ENCODE measurements around the gene OBSCN.

OBSCN gene

GRCh38 chr1:228293816-228294500 is 86.1 kb downstream of the OBSCN start:
- no peak for DNase-seq

DNA sequence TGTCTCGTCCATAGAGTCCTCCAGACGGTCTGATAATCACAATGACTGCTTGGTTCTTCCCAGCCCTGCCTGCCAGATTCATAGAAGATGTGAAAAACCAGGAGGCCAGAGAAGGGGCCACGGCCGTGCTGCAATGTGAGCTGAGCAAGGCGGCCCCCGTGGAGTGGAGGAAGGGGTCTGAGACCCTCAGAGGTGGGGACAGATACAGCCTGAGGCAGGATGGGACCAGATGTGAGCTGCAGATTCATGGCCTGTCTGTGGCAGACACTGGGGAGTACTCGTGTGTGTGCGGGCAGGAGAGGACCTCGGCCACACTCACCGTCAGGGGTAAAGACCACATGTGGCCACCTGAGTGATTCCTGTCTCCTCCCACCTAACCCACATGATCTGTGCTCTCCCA is 86.9 kb downstream of the OBSCN start:
- DNase-seq = no peak

DNA sequence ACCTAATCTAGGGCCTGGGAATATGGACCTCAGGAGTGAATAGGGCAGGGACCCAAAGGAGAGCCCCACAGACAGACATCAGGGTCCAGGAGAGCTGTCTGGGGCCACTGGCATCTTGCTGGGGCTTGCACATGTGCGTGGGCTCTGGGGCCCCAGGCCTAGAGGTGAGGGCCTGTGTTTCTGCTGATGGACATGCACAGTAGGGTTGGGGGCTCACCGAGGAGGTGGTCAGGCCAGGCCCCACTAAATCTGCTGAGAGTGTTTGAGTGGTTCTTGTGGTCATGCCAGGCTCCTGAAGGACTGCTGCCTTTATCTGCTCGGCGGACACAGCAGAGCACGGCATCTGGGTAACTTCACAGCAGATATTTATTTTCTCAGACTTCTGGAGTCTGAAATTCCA is 87.4 kb downstream of the OBSCN start:
- DNase-seq = no peak

DNA sequence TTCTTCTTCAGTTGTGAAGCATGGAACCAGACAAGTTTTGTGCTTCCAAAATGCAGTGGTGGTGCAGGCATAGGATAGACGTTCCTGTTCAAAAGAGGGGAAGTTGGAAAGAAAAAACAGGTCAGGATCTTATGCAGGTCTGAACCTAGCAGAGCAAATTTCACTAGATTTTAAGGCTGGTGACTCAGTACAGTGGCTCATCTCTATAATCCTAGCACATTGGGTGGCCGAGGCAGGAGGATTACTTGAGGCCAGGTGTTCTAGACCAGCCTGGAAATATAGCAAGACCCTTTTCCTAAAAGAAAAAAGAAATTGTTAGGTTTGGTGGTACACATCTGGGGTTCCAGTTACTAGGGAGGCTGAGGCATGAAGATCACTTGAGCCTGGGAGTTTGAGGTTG is 88.1 kb downstream of the OBSCN start:
- DNase-seq = no peak

GRCh38 chr1:228297242-228297641 is 89.4 kb downstream of the OBSCN start:
- no peak for DNase-seq

DNA sequence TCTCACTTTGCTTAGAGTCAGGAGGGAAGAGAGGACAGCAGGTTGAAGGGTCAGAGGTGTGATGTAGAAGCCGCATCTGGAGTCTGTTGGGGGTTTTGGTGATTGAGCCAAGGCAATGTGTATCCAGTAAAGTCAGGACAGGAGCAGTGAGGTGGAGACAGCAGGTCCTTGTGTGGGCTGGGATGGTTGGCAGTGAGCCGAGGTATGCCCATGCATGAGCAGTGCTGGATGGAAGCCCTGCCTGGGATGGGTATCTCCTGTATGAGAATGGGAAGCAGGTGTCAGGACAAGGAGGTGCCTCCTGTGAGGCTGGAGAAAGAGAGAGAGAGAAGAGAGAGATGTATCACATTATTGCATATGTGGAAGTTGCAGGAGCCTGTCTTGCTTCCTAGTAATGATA is 90.0 kb downstream of the OBSCN start:
- no peak for DNase-seq

DNA sequence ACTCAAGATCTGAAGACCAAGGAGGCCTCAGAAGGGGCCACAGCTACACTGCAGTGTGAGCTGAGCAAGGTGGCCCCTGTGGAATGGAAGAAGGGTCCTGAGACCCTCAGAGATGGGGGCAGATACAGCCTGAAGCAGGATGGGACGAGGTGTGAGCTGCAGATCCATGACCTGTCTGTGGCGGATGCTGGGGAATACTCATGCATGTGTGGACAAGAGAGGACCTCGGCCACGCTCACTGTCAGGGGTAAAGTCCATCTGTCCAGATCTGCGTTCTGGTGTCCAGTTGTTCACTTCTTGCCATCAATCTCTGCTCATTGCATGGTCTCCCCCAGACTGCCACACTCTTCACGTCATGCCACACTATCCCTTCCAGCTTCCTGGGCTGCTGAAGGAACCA is 90.6 kb downstream of the OBSCN start:
- no peak for DNase-seq

DNA sequence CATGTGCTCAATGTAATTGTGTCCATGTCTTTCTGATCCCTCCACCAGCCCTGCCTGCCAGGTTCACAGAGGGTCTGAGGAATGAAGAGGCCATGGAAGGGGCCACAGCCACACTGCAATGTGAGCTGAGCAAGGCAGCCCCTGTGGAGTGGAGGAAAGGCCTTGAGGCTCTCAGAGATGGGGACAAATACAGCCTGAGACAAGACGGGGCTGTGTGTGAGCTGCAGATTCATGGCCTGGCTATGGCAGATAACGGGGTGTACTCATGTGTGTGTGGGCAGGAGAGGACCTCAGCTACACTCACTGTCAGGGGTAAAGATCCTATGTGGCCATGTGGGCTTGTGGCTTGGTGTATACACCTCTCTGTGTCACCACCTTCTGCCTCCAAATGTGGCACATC is 91.4 kb downstream of the OBSCN start:
- no peak for DNase-seq

- no peak for DNase-seq
These were observed 92.1 kb downstream of the OBSCN start for GRCh38 chr1:228299901-228300300.

- no peak for DNase-seq
These were observed 94.2 kb downstream of the OBSCN start for GRCh38 chr1:228302086-228302485.

DNA sequence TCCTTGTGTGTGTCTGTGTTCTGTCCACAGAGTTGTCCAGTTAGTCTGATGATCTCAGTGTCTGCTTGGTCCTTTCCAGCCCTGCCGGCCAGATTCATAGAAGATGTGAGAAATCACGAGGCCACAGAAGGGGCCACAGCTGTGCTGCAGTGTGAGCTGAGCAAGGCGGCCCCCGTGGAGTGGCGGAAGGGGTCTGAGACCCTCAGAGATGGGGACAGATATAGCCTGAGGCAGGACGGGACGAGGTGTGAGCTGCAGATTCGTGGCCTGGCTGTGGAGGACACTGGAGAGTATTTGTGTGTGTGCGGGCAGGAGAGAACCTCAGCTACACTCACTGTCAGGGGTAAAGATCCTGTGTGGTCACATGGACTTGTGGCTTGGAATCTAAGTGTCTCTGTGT is 95.8 kb downstream of the OBSCN start:
- DNase-seq = no peak

DNA sequence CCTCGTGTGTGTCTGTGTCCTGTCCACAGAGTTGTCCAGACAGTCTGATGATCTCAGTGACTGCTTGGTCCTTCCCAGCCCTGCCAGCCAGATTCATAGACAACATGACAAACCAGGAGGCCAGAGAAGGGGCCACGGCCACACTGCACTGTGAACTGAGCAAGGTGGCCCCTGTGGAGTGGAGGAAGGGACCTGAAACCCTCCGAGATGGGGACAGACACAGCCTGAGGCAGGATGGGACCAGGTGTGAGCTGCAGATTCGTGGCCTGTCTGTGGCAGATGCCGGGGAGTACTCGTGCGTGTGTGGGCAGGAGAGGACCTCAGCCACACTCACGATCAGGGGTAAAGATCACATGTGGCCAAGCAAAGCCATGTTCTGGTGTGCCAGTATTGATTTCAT is 96.4 kb downstream of the OBSCN start:
- no peak for DNase-seq

- DNase-seq = no peak
These were observed 97.0 kb downstream of the OBSCN start for GRCh38 chr1:228304766-228305395.

DNA sequence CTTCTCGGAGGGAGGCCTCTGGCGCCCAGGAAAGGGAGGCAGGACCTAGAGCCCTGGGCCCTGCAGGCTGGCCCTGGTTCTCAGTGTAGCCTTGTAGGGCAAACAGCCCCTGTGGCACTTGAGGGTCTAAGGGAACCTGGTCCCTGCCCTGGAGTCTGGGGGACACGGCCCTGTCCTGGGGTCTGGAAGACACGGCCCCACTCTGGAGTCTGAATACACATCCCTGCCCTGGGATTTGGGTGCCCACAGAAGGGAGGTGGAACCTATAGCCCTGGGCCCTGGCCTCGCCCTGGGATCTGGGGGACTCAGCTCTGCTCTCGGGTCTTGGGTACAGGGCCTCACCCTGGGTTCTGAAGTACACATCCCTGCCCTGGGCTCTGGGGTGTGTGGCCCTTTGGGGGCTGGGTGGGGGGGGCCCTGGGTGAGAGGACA is 97.9 kb downstream of the OBSCN start:
- DNase-seq = no peak

GRCh38 chr1:228306275-228307217 is 98.7 kb downstream of the OBSCN start:
- DNase-seq = no peak

- peak; percentile 41 for DNase-seq
These were observed 99.6 kb downstream of the OBSCN start for GRCh38 chr1:228307218-228308023.

DNA sequence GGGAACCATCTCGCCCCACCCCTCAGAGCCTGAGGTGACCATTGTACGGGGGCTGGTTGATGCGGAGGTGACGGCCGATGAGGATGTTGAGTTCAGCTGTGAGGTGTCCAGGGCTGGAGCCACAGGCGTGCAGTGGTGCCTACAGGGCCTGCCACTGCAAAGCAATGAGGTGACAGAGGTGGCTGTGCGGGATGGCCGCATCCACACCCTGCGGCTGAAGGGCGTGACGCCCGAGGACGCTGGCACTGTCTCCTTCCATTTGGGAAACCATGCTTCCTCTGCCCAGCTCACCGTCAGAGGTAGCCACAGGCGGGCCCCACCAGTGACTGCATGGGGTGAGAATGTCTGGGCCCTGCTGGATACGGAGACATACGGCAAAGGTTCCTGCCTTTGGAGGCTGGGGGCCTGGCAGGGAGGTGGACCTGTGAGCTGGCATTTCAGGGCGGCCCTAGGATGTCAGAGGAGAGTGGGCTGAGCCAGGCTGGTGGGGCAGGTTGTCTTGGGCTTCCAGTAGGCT is 100.3 kb downstream of the OBSCN start:
- DNase-seq = peak; percentile 42

- no peak for DNase-seq
These were observed 100.9 kb downstream of the OBSCN start for GRCh38 chr1:228308628-228309325.

GRCh38 chr1:228309326-228310067 is 101.7 kb downstream of the OBSCN start:
- no peak for DNase-seq

DNA sequence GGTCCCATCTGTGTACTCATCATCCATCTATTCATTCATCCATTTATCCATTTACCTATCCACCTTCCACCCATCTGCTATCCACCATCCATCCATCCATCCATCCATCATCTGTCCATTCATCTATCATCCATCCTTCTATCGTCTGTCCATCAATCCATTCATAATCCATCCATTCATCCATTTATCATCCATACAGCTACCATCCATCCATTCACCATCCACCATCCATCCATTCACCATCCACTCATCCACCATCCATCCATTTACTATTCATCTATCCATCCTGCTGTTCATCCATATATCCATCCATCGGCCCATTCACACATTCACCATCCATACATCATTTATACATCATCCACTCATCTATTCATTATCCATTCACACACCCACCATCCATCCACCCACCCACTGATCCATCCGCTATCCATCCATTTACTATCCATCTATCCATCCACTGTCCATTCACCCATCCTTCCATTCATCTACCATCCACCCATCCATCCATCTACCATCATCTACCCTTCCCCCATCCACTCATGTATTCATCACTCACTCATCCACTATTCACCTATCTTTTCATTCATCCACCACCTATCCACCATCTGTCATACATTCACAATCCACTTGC is 102.4 kb downstream of the OBSCN start:
- no peak for DNase-seq

DNA sequence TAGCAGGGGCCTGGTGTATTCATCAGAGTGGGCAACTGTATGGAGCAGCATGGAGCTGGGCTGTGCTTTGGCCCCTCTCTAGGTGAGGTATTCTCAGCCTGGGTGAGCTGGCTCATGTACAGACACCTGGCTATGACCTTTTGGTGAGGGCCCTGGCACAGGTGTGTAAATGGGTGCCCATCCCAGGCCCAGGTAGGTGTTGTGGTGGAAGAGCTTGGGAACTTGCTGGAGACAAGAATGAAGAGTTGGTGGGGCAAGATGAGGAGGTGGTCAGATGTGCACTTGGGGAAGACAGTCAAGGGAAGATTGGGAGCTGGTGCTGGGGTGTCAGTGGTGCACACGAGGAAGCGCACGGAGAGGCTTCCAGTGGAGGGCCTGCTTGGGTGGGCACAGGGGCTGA is 103.2 kb downstream of the OBSCN start:
- DNase-seq = no peak
